IPS-NIHi7 (cell line): Measurements from ENCODE around the gene DCAF8.
A peak's percentile ranks its signal among the peaks of the same experiment; 100 is the strongest.

Source experiments
- DNase-seq: peaks from one replicate; pipeline ENCODE4 v3.0.0; 2012; ENCODE audit warnings: mixed read lengths; ENCODE audit errors: extremely low spot score

Gene DCAF8

GRCh38 chr1:160226623-160227022 is 35.7 kb downstream of the DCAF8 start:
- DNase-seq: no peak

GRCh38 chr1:160225345-160225744 is 37.0 kb downstream of the DCAF8 start:
- DNase-seq: no peak

GRCh38 chr1:160224606-160225005 is 37.7 kb downstream of the DCAF8 start:
- no peak for DNase-seq

- DNase-seq: no peak
These were observed 39.8 kb downstream of the DCAF8 start for GRCh38 chr1:160222546-160222945.

GRCh38 chr1:160221089-160221488 is 41.3 kb downstream of the DCAF8 start:
- no peak for DNase-seq

GRCh38 chr1:160220301-160220700 is 42.0 kb downstream of the DCAF8 start:
- no peak for DNase-seq

- DNase-seq: peak; percentile 77
These were observed 43.1 kb downstream of the DCAF8 start for GRCh38 chr1:160219062-160219929.

- DNase-seq: no peak
These were observed 44.8 kb downstream of the DCAF8 start for GRCh38 chr1:160217481-160218051.

GRCh38 chr1:160216301-160216700 is 46.0 kb downstream of the DCAF8 start:
- DNase-seq: no peak

GRCh38 chr1:160214481-160215140 is 47.7 kb downstream of the DCAF8 start:
- DNase-seq: no peak

GRCh38 chr1:160211046-160211790 is 51.1 kb downstream of the DCAF8 start:
- DNase-seq: no peak

- no peak for DNase-seq
These were observed 51.8 kb downstream of the DCAF8 start for GRCh38 chr1:160210561-160210960.

GRCh38 chr1:160209321-160210046 is 52.9 kb downstream of the DCAF8 start:
- no peak for DNase-seq

- no peak for DNase-seq
These were observed 53.6 kb downstream of the DCAF8 start for GRCh38 chr1:160208557-160209320.

- no peak for DNase-seq
These were observed 54.4 kb downstream of the DCAF8 start for GRCh38 chr1:160207771-160208556.

GRCh38 chr1:160207118-160207650 is 55.2 kb downstream of the DCAF8 start:
- DNase-seq: no peak

GRCh38 chr1:160206421-160207117 is 55.8 kb downstream of the DCAF8 start:
- DNase-seq: peak; percentile 75

- DNase-seq: no peak
These were observed 56.3 kb downstream of the DCAF8 start for GRCh38 chr1:160206036-160206389.
